Measurements from ENCODE around the gene ARHGAP10. TPM values are rescaled to one million over a fixed set of nuclear protein-coding genes. Genes with fewer than 3 reads are reported as not detected.

The ARHGAP10 gene
- polyA plus RNA-seq, 1 experiment = 31.1 TPM

- no peak for DNase-seq (ENCODE audit: low read depth, low spot score)
- CTCF ChIA-PET = interaction anchor here (0.8 to 1.0 kb wide), 2 partner anchors 11 to 87 kb away, joined by 3 to 6 read pairs; no protein-coding TSS in a partner anchor
- no peaks in the 10 kb centered on the region for H3K27me3 ChIP-seq (ENCODE audit: control insufficient read depth, insufficient read depth, low read length)
- H3K27ac ChIP-seq (ENCODE audit: low read depth, low read length) = no peak overlapping the region
- POLR2A ChIA-PET = no interaction called here
- TF ChIP-seq, protein P1, sequence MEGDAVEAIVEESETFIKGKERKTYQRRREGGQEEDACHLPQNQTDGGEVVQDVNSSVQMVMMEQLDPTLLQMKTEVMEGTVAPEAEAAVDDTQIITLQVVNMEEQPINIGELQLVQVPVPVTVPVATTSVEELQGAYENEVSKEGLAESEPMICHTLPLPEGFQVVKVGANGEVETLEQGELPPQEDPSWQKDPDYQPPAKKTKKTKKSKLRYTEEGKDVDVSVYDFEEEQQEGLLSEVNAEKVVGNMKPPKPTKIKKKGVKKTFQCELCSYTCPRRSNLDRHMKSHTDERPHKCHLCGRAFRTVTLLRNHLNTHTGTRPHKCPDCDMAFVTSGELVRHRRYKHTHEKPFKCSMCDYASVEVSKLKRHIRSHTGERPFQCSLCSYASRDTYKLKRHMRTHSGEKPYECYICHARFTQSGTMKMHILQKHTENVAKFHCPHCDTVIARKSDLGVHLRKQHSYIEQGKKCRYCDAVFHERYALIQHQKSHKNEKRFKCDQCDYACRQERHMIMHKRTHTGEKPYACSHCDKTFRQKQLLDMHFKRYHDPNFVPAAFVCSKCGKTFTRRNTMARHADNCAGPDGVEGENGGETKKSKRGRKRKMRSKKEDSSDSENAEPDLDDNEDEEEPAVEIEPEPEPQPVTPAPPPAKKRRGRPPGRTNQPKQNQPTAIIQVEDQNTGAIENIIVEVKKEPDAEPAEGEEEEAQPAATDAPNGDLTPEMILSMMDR (IDR thresholded peaks at IDR 0.05; ENCODE audit: low read depth, low read length) = no peak
- no peak overlapping the region for H3K4me3 ChIP-seq (ENCODE audit: low read depth, low read length)
- no peaks in the 10 kb centered on the region for H3K9me3 ChIP-seq (ENCODE audit: control insufficient read depth, insufficient read depth, low read length)
Measured at GRCh38 chr4:147779451-147779850, 47.6 kb downstream of the ARHGAP10 start.

DNA sequence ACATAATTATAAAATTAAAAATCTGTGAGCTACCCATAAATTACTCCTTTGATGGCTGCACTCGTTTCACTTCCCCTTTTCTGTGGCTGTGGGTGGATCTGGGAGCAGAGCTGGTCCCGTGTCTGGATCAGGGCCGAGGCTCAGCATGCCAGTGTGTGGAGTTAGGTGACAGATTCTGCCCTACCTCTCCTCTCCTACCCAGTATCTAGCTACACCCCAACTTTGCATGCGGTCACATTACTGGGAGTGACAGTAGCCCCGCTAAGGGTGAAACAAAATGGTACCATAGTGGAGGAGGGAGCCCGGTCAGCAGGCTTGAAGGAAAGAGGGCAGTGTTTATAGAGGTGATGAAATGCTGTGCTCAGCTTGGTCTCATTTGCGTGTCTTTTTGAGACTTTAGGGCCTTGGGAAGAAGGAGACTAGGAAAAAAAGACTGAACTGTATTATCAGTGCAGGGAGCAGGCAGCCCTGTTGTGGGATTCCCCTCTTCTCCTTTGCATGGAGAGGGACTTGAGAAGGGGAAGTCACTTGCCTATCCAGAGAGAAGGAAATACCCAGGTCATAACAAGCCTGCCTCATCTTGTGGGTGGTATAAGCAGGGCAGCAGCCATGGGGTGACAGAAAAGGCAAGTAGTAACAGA is 48.4 kb downstream of the ARHGAP10 start:
- TF ChIP-seq, protein P1 (IDR thresholded peaks at IDR 0.05; ENCODE audit: low read depth, low read length) = no peak
- peak overlapping the region; percentile 21 for H3K27ac ChIP-seq (ENCODE audit: low read depth, low read length)
- H3K9me3 ChIP-seq (ENCODE audit: control insufficient read depth, insufficient read depth, low read length) = no peaks in the 10 kb centered on the region
- H3K4me3 ChIP-seq (ENCODE audit: low read depth, low read length) = no peak overlapping the region
- H3K27me3 ChIP-seq (ENCODE audit: control insufficient read depth, insufficient read depth, low read length) = no peaks in the 10 kb centered on the region
- POLR2A ChIA-PET = no interaction called here
- DNase-seq (ENCODE audit: low read depth, low spot score) = no peak
- CTCF ChIA-PET = interaction anchor here (0.8 to 1.0 kb wide), 2 partner anchors 10 to 87 kb away, joined by 3 to 6 read pairs; no protein-coding TSS in a partner anchor

DNA sequence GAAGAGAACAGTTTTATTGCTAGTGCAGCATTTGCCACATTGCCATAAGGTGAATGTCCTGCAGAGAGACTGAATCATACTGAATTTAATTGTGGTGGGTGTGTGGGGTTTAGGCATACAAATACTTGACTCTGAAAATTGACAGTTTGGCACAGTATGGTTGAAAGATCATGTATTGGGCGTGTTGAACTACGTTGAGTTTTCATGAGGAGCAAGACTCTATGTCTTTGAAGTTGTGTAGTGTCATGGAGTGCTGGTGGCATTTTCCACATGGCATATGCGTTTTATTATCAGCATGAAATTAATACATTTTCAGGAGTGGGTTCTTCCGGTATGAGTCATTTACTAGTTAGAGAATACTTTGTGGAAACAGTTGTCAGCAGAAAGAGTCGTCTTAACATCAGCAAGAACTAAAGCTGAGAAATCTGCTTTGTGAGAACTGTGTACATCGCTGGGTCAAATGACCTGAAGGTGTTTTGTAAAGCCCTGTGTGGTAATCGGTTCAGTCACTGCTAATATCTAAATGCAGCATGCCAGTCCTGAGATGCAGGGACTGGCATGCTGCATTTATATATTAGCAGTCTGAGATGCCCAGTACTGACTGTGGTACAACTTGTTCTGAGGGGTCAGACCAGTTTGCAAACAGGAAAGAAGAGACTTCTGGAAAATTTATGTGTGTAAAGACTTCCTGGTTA is 50.3 kb downstream of the ARHGAP10 start:
- no peak overlapping the region for H3K4me3 ChIP-seq (ENCODE audit: low read depth, low read length)
- POLR2A ChIA-PET = interaction anchor here (0.6 kb wide), 1 partner anchor 26 kb away, joined by 4 read pairs; no protein-coding TSS in a partner anchor
- TF ChIP-seq, protein P1 (IDR thresholded peaks at IDR 0.05; ENCODE audit: low read depth, low read length) = no peak
- DNase-seq (ENCODE audit: low read depth, low spot score) = no peak
- H3K9me3 ChIP-seq (ENCODE audit: control insufficient read depth, insufficient read depth, low read length) = no peaks in the 10 kb centered on the region
- H3K27me3 ChIP-seq (ENCODE audit: control insufficient read depth, insufficient read depth, low read length) = no peaks in the 10 kb centered on the region
- CTCF ChIA-PET = no interaction called here
- peak overlapping the region; percentile 3 for H3K27ac ChIP-seq (ENCODE audit: low read depth, low read length)

- H3K4me3 ChIP-seq (ENCODE audit: low read depth, low read length) = no peak overlapping the region
- H3K27ac ChIP-seq (ENCODE audit: low read depth, low read length) = no peak overlapping the region
- H3K9me3 ChIP-seq (ENCODE audit: control insufficient read depth, insufficient read depth, low read length) = no peaks in the 10 kb centered on the region
- POLR2A ChIA-PET = no interaction called here
- no peak for DNase-seq (ENCODE audit: low read depth, low spot score)
- TF ChIP-seq, protein P1 (IDR thresholded peaks at IDR 0.05; ENCODE audit: low read depth, low read length) = no peak
- no peaks in the 10 kb centered on the region for H3K27me3 ChIP-seq (ENCODE audit: control insufficient read depth, insufficient read depth, low read length)
- CTCF ChIA-PET = interaction anchor here (0.9 to 1.2 kb wide), 2 partner anchors 13 to 82 kb away, joined by 3 to 6 read pairs; no protein-coding TSS in a partner anchor
Measured at GRCh38 chr4:147785129-147785528, 53.2 kb downstream of the ARHGAP10 start.

GRCh38 chr4:147786031-147786430 is 54.1 kb downstream of the ARHGAP10 start:
- ChIA-PET CTCF (interaction anchor here (1.2 to 2.0 kb wide), 2 partner anchors 81 kb away, joined by 6 to 11 read pairs; no protein-coding TSS in a partner anchor), POLR2A (no interaction called here)
- no peaks in the 10 kb centered on the region for H3K27me3 ChIP-seq (ENCODE audit: control insufficient read depth, insufficient read depth, low read length)

More at GRCh38 chr4:147786031-147786430, 54.1 kb downstream of the ARHGAP10 start:
- DNase-seq (ENCODE audit: low read depth, low spot score) = no peak
- TF ChIP-seq, protein P1 (IDR thresholded peaks at IDR 0.05; ENCODE audit: low read depth, low read length) = no peak
- Histone ChIP-seq H3K4me3 (ENCODE audit: low read depth, low read length) (no peak overlapping the region), H3K27ac (ENCODE audit: low read depth, low read length) (no peak overlapping the region), H3K9me3 (ENCODE audit: control insufficient read depth, insufficient read depth, low read length) (no peaks in the 10 kb centered on the region)
